Fibroblast of skin of right quadriceps (primary cell): ENCODE measurements around the gene VRK2.
"Not testable (repeated sequence)": the region's sequence is repeated elsewhere in the genome, so short reads cannot be mapped to it uniquely, and the experiment has no call there.

Experiments used
- DNase-seq: peaks from one replicate; pipeline ENCODE4 v3.0.0-alpha.2; 2013

VRK2 gene

GRCh38 chr2:58170334-58170933 is 123.8 kb downstream of the VRK2 start:
- not testable (repeated sequence) for DNase-seq

- not testable (repeated sequence) for DNase-seq
Observed at GRCh38 chr2:58171831-58172230, 125.2 kb downstream of the VRK2 start.

- DNase-seq, result not testable (repeated sequence)
Observed at GRCh38 chr2:58177187-58177586, 130.6 kb downstream of the VRK2 start.

GRCh38 chr2:58180175-58180574 is 133.6 kb downstream of the VRK2 start:
- DNase-seq, result not testable (repeated sequence)

DNA sequence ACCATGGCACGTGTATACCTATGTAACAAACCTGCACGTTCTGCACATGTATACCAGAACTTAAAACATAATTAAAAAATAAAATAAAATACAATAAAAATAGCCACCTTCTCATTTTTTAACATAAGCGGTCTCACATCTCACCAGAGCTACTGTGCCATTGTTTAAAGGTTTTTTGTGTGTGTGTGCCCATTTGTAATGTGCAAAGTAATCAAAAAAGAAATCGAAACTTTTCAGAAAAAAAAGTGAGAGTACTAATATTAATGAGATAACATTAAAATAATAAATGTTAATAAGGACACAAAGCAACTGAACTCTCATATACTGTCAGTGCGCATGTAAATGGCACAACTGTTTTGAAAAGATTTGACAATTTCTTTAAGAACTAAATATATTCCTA is 134.0 kb downstream of the VRK2 start:
- no peak for DNase-seq

GRCh38 chr2:58182527-58182926 is 135.9 kb downstream of the VRK2 start:
- no peak for DNase-seq

GRCh38 chr2:58186501-58186900 is 139.9 kb downstream of the VRK2 start:
- no peak for DNase-seq

DNA sequence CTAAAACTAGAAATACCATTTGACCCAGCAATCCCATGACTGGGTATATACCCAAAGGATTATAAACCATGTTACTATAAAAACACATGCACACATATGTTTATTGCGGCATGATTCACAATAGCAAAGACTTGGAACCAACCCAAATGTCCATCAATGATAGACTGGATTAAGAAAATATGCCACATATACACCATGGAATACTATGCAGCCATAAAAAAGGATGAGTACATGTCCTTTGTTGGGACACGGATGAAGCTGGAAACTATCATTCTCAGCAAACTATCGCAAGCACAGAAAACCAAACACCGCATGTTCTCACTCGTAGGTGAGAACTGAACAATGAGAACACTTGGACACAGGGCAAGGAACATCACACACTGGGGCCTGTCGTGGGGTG is 140.4 kb downstream of the VRK2 start:
- not testable (repeated sequence) for DNase-seq

GRCh38 chr2:58194458-58194857 is 147.9 kb downstream of the VRK2 start:
- DNase-seq, result no peak

DNA sequence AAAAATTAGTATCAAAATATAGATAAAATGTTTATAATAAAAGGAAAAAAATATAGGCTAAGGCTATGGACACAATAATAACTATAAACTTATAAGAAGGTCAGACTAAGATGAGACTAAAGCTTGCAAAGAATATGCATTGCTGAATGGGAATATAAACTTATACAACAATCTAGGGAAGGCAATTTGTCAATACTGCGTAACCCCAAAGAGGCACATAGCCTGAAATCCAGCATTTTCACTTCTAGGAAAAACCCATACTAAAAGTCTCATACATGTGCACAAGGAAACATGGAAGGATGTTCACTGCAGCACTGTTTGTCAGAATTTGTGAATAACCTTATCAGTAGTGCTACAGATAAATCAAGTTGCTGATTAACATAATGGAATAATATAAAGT is 149.1 kb downstream of the VRK2 start:
- peak; percentile 2 for DNase-seq

GRCh38 chr2:58197894-58198293 is 151.3 kb downstream of the VRK2 start:
- no peak for DNase-seq

DNA sequence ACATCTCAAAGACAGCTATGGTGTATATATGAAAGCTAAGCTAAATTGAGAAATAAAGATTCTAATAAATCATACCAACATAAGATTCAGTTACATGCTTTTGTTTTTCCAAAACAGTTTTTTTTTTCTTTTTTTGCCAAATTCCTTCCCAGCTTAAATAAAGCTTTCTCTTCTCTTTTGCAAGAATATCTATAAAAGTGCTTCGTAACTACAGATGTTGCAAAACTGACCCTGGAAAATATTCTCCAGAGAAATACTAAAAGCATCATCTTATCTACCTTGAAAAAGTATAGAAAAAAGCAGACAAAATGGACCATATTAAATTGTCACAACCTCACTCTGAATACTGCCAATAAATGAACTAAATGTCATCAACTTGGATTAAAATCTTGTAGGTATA is 155.8 kb downstream of the VRK2 start:
- DNase-seq, result no peak

GRCh38 chr2:58203018-58203417 is 156.4 kb downstream of the VRK2 start:
- no peak for DNase-seq

DNA sequence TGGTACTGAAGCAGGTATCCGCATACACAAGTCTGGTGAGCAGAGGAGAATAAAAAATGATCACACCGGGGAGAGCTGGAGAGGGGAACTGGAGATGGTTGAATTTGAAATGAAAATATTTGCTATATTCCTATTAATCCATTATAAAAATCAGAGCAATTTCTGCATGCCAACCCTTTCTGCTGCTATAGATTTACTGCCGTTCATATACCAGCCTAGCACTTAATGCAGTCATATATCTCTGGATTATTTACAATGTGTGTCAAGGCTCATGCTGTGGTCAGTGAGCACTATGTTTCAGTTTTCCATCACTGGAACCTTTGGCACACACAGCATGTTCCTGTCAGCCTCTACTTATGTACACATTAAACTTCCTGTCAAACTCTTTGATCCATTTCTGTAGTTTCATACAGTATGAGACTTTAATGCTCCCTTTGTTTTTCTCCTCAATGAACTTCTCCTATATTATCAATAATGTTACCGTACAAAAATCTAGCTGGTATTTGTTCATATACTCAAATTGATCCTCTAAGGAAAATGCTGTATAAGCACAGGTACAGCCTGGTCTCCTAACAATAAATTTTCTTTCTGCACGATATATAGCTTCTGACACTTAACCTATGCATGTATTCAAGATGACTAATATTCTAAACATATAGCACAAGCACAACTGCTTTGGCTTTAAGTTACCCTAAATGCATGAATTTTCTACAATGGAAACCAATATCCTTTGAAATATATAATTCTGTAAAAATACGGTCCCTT is 157.8 kb downstream of the VRK2 start:
- DNase-seq, result peak; percentile 6

GRCh38 chr2:58206785-58207184 is 160.2 kb downstream of the VRK2 start:
- DNase-seq, result no peak

DNA sequence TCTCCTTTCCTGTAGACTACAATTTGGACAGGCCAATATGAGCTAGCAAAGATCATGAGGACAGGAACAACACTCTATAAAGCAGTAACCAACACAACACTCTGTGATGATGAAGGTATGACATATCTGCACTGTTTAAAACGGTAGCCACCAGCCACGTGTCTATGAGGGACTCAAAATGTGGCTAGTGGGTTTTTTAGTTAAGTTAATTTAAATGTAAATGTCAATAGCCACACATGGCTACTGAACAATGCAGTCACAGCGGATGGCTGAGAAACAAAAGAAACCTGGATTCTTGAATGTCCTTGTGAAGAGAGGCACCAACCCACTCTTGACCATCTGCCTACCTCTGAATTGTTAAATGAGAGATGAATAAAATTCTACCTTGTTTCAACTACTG is 160.6 kb downstream of the VRK2 start:
- no peak for DNase-seq
